ENCODE measurements around the gene PLCG2.

PLCG2 gene

GRCh38 chr16:81880816-81881215 is 101.7 kb downstream of the PLCG2 start:
- ATAC-seq: no peak

- ATAC-seq: no peak
Observed at GRCh38 chr16:81881228-81881627, 102.1 kb downstream of the PLCG2 start.

- no peak for ATAC-seq
Observed at GRCh38 chr16:81882559-81882958, 103.5 kb downstream of the PLCG2 start.

- no peak for ATAC-seq
Observed at GRCh38 chr16:81883235-81883634, 104.1 kb downstream of the PLCG2 start.

- ATAC-seq: peak in 1 of 2 donors; percentile 39
Observed at GRCh38 chr16:81885976-81886586, 107.0 kb downstream of the PLCG2 start.

- no peak for ATAC-seq
Observed at GRCh38 chr16:81888520-81889394, 109.7 kb downstream of the PLCG2 start.

GRCh38 chr16:81891736-81892364 is 112.8 kb downstream of the PLCG2 start:
- ATAC-seq: no peak

GRCh38 chr16:81894592-81894991 is 115.5 kb downstream of the PLCG2 start:
- no peak for ATAC-seq

- ATAC-seq: no peak
Observed at GRCh38 chr16:81896902-81897301, 117.8 kb downstream of the PLCG2 start.

- ATAC-seq: no peak
Observed at GRCh38 chr16:81899601-81900000, 120.5 kb downstream of the PLCG2 start.

- ATAC-seq: no peak
Observed at GRCh38 chr16:81900014-81900413, 120.9 kb downstream of the PLCG2 start.

- ATAC-seq: no peak
Observed at GRCh38 chr16:81900456-81900855, 121.4 kb downstream of the PLCG2 start.

- no peak for ATAC-seq
Observed at GRCh38 chr16:81901484-81901883, 122.4 kb downstream of the PLCG2 start.

- ATAC-seq: no peak
Observed at GRCh38 chr16:81902025-81902424, 122.9 kb downstream of the PLCG2 start.

GRCh38 chr16:81904320-81904719 is 125.2 kb downstream of the PLCG2 start:
- no peak for ATAC-seq

GRCh38 chr16:81905277-81905676 is 126.2 kb downstream of the PLCG2 start:
- no peak for ATAC-seq

- ATAC-seq: no peak
Observed at GRCh38 chr16:81907681-81908080, 128.6 kb downstream of the PLCG2 start.

- no peak for ATAC-seq
Observed at GRCh38 chr16:81908466-81909262, 129.6 kb downstream of the PLCG2 start.

GRCh38 chr16:81910366-81910885 is 131.3 kb downstream of the PLCG2 start:
- ATAC-seq: no peak

GRCh38 chr16:81912395-81912794 is 133.3 kb downstream of the PLCG2 start:
- ATAC-seq: no peak

GRCh38 chr16:81913222-81913621 is 134.1 kb downstream of the PLCG2 start:
- no peak for ATAC-seq

GRCh38 chr16:81917375-81917774 is 138.3 kb downstream of the PLCG2 start:
- ATAC-seq: no peak

GRCh38 chr16:81918927-81919326 is 139.8 kb downstream of the PLCG2 start:
- ATAC-seq: no peak
